Stimulated activated naive CD8-positive, alpha-beta T cell treated with anti-CD3 and anti-CD28 coated beads, Interleukin-15, Interleukin-2, amounts not matched to agents 100 U/mL and 50 U/mL, for 24 hours (primary cell): Measurements from ENCODE around the gene SYMPK.

ENCODE experiments used
- ATAC-seq: fragments of 150-1000 bp; cut with Tn5 transposase; one replicate; pipeline ENCODE4 v1.10.0; 2021
- DNase-seq: peaks from one replicate; pipeline ENCODE4 v3.0.0; 2021

SYMPK gene

GRCh38 chr19:45766869-45767346 is 96.0 kb downstream of the SYMPK start:
- DNase-seq (no peak), ATAC-seq (no peak)

GRCh38 chr19:45766296-45766868 is 96.6 kb downstream of the SYMPK start:
- ATAC-seq (no peak), DNase-seq (no peak)

GRCh38 chr19:45765702-45766295 is 97.1 kb downstream of the SYMPK start:
- ATAC-seq (no peak), DNase-seq (no peak)
